Choroid plexus epithelial cell (primary cell): ENCODE results near the gene IL17RD.
A peak's percentile ranks its signal among the peaks of the same experiment; 100 is the strongest.

Experiments used
- DNase-seq: peaks from one replicate; pipeline ENCODE4 v3.0.0-alpha.2; 2010; ENCODE audit warnings: low read depth
- H3K4me3 ChIP-seq: 2 replicates; pipeline ENCODE4 v1.5.1; 2011; ENCODE audit warnings: low read depth, mild to moderate bottlenecking, control low read depth, low read length, moderate library complexity
- CTCF ChIP-seq: conservative IDR thresholded peaks from 2 replicates; pipeline ENCODE4 v1.5.1; 2011; ENCODE audit warnings: low read depth, mild to moderate bottlenecking, control low read depth, inconsistent platforms, low read length, moderate library complexity

The IL17RD gene

DNA sequence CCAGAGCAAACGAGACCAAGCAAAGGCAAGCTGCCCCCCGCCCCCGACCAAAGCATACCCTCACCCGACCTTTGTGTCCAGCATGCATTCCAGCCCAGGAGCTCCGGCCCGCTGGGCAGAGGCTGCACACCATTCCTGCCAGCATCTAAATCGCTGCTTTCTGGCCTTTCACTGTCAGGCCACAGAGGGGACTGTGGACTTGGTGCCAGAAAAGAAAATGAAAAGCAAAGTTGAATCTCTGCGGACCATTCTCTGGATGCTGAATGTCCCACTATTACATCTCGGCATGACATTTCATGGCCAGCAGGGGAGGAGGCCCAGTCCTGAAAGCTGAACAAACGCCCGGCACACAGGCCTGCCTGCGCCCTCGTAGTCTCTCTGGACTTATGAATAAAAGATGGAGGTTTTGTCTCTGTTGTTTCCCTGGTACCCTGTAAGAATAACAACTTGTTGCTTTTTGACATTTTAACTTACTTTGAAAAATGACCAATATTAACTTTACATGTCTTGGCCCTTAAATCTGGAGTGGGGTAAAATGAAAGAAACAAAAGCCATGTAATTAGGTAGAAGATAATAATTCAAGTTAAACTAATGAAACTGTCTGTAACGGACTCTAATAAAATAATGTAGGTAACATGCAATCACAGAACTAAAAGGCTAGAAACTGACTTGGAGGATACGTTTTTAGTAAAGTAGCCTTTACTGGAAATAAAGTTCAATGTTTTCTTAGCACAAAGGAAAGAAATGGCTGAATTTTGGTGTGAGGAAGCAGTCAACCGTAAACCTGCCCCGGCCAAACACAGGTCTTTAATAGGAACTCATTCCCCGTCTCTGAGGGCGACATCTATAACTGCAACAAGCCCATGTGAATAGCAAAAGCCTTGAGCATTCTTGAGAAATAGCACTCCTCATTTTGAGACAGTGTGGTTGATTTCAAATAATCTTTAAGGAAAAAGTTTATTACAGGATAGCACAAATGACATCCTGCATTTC lies 12.7 kb downstream of the IL17RD start:
- TF ChIP-seq CTCF, result peak; percentile 44
- no peak overlapping the region for H3K4me3 ChIP-seq
- DNase-seq, result no peak

- no peak for DNase-seq
- no peak for TF ChIP-seq CTCF
- H3K4me3 ChIP-seq, result no peak overlapping the region
Measured at GRCh38 chr3:57151749-57152148, 13.4 kb downstream of the IL17RD start.

GRCh38 chr3:57151021-57151449 lies 14.1 kb downstream of the IL17RD start:
- peak; percentile 60 for DNase-seq
- no peak overlapping the region for H3K4me3 ChIP-seq
- no peak for TF ChIP-seq CTCF

- H3K4me3 ChIP-seq, result no peak overlapping the region
- no peak for TF ChIP-seq CTCF
- DNase-seq, result no peak
Measured at GRCh38 chr3:57150113-57150581, 15.0 kb downstream of the IL17RD start.

GRCh38 chr3:57147071-57147470 lies 18.1 kb downstream of the IL17RD start:
- TF ChIP-seq CTCF, result no peak
- no peak overlapping the region for H3K4me3 ChIP-seq
- DNase-seq, result no peak

DNA sequence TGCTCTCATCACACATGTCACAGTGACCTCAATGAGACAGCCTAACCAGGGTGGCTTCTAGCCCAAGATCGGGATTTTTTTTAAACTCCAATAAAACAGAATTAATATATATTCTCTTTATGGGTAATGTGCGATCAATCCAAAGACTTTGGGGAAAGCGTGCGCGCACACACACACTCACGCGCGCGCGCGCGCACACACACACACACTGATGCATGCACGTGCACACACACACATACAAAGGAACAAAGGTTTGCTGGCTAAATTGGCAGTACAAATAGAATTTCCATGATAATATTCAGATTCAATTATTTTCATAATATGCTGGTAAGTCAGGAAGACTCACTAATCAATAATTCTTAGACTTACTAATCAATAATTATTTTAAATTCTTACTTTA lies 19.3 kb downstream of the IL17RD start:
- no peak for TF ChIP-seq CTCF
- DNase-seq, result no peak
- no peak overlapping the region for H3K4me3 ChIP-seq
